Tibial artery (tissue), 4 donors: ENCODE results near the gene LIX1.

ENCODE experiments used
- DNase-seq, 2 donors: peaks; one replicate each; pipeline ENCODE4 v3.0.0-alpha.2; 2019
- H3K27ac ChIP-seq, 2 donors: fragments of 200-600 bp; sonication (generic) in 1 of 2; 1 replicate in 1 of 2; 2 replicates in 1 of 2; pipeline ENCODE4 v1.5.1; 2018 to 2019; ENCODE audit warnings: mild to moderate bottlenecking in 1 of 2
- H3K27me3 ChIP-seq, 2 donors: fragments of 200-600 bp; sonication (generic) in 1 of 2; one replicate each; pipeline versions ENCODE4 v1.5.1 to v1.6.0; 2016 to 2019
- H3K36me3 ChIP-seq, 3 donors: fragments of 200-600 bp; sonication (generic) in 2 of 3; one replicate each; pipeline ENCODE4 v1.5.1; 2016 to 2019; ENCODE audit warnings: mild to moderate bottlenecking in 2 of 3
- H3K4me1 ChIP-seq, 4 donors: fragments of 200-600 bp; sonication (generic) in 2 of 4; 1 replicate in 3 of 4; 2 replicates in 1 of 4; pipeline ENCODE4 v1.5.1; 2016 to 2019
- H3K4me3 ChIP-seq, 2 donors: fragments of 200-600 bp; sonication (generic) in 1 of 2; 1 replicate in 1 of 2; 2 replicates in 1 of 2; pipeline ENCODE4 v1.5.1; 2018 to 2019; ENCODE audit warnings: mild to moderate bottlenecking in 2 of 2
- H3K9me3 ChIP-seq, 3 donors: fragments of 200-600 bp; sonication (generic) in 1 of 3; one replicate each; pipeline ENCODE4 v1.5.1; 2016 to 2019
- intact Hi-C: fragments of 100-400 bp; cut with DNase I; formaldehyde crosslinking; loops from one replicate; pipeline ENCODE4 v1.15.0; 2023; ENCODE audit warnings: low total_unique reads
- TF ChIP-seq, protein P1 (sequence below), 2 experiments: fragments of 200-600 bp in 1 of 2; fragments of 450-650 bp in 1 of 2; IDR thresholded peaks; one replicate each; pipeline ENCODE4 v1.5.1; 2017 to 2019; ENCODE audit warnings: antibody characterized with exemption in 2 of 2, mild to moderate bottlenecking in 1 of 2, moderate library complexity in 1 of 2

The LIX1 gene

GRCh38 chr5:97133101-97133500 lies 9.3 kb downstream of the LIX1 start:
- Histone ChIP-seq H3K4me1 (no peaks in the 10 kb centered on the region), H3K27me3 (no peaks in the 10 kb centered on the region), H3K36me3 (no peaks in the 10 kb centered on the region), H3K9me3 (no peaks in the 10 kb centered on the region), H3K27ac (no peak overlapping the region), H3K4me3 (no peak overlapping the region)
- TF ChIP-seq, protein P1, sequence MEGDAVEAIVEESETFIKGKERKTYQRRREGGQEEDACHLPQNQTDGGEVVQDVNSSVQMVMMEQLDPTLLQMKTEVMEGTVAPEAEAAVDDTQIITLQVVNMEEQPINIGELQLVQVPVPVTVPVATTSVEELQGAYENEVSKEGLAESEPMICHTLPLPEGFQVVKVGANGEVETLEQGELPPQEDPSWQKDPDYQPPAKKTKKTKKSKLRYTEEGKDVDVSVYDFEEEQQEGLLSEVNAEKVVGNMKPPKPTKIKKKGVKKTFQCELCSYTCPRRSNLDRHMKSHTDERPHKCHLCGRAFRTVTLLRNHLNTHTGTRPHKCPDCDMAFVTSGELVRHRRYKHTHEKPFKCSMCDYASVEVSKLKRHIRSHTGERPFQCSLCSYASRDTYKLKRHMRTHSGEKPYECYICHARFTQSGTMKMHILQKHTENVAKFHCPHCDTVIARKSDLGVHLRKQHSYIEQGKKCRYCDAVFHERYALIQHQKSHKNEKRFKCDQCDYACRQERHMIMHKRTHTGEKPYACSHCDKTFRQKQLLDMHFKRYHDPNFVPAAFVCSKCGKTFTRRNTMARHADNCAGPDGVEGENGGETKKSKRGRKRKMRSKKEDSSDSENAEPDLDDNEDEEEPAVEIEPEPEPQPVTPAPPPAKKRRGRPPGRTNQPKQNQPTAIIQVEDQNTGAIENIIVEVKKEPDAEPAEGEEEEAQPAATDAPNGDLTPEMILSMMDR (IDR thresholded peaks at IDR 0.05) = no peak
- intact Hi-C loops = no loop called here
- DNase-seq = no peak

GRCh38 chr5:97131921-97132320 lies 10.5 kb downstream of the LIX1 start:
- no peak for DNase-seq
- Histone ChIP-seq H3K27me3 (no peaks in the 10 kb centered on the region), H3K4me3 (no peak overlapping the region), H3K27ac (no peak overlapping the region), H3K4me1 (no peaks in the 10 kb centered on the region), H3K36me3 (no peaks in the 10 kb centered on the region), H3K9me3 (no peaks in the 10 kb centered on the region)
- TF ChIP-seq, protein P1 (IDR thresholded peaks at IDR 0.05) = no peak
- intact Hi-C loops = no loop called here

GRCh38 chr5:97131139-97131710 lies 11.2 kb downstream of the LIX1 start:
- no peaks in the 10 kb centered on the region for H3K4me1 ChIP-seq
- H3K27me3 ChIP-seq = no peaks in the 10 kb centered on the region
- TF ChIP-seq, protein P1 (IDR thresholded peaks at IDR 0.05) = no peak
- H3K36me3 ChIP-seq = no peaks in the 10 kb centered on the region
- H3K4me3 ChIP-seq = no peak overlapping the region
- H3K9me3 ChIP-seq = no peaks in the 10 kb centered on the region
- H3K27ac ChIP-seq = no peak overlapping the region
- DNase-seq = no peak
- intact Hi-C loops = no loop called here

- intact Hi-C loops = no loop called here
- H3K9me3 ChIP-seq = no peaks in the 10 kb centered on the region
- no peak overlapping the region for H3K4me3 ChIP-seq
- H3K27ac ChIP-seq = no peak overlapping the region
- no peaks in the 10 kb centered on the region for H3K27me3 ChIP-seq
- no peak for DNase-seq
- TF ChIP-seq, protein P1 (IDR thresholded peaks at IDR 0.05) = no peak
- H3K4me1 ChIP-seq = no peaks in the 10 kb centered on the region
- no peaks in the 10 kb centered on the region for H3K36me3 ChIP-seq
These were observed 14.7 kb downstream of the LIX1 start for GRCh38 chr5:97127727-97128126.

DNA sequence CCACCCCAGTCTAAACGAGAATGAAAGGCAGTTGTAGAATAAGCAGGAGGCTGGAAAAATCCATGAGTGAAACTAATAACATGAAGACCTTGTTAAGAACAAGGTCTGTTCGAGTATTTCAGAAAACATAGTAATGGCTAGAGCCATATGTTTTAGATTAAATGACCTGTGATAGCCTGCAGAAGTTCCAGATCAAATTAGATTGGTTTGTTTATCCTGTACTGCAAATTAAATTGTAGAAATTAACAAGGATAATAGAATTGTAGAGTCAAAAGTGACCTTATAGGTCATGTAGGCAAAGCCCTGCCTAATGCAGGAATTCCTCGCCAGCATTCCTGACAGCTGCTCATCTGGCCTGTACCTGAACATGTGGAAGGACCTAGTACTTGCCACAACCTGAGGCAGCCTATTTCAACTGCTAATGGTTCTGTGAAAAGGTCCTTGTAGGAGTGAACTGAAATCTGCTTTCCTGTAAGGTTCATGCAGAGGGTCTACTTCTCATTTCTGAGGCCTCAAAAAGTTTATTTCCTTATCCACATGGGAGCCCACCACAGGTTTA lies 17.2 kb downstream of the LIX1 start:
- Histone ChIP-seq H3K4me1 (no peaks in the 10 kb centered on the region), H3K4me3 (no peak overlapping the region), H3K27me3 (no peaks in the 10 kb centered on the region), H3K9me3 (no peaks in the 10 kb centered on the region), H3K36me3 (no peaks in the 10 kb centered on the region), H3K27ac (no peak overlapping the region)
- TF ChIP-seq, protein P1 (IDR thresholded peaks at IDR 0.05) = no peak
- intact Hi-C loops = no loop called here
- no peak for DNase-seq

GRCh38 chr5:97124335-97124734 lies 18.1 kb downstream of the LIX1 start:
- no peaks in the 10 kb centered on the region for H3K4me1 ChIP-seq
- DNase-seq = no peak
- H3K4me3 ChIP-seq = no peak overlapping the region
- H3K27me3 ChIP-seq = no peaks in the 10 kb centered on the region
- TF ChIP-seq, protein P1 (IDR thresholded peaks at IDR 0.05) = no peak
- no peaks in the 10 kb centered on the region for H3K36me3 ChIP-seq
- H3K9me3 ChIP-seq = no peaks in the 10 kb centered on the region
- no peak overlapping the region for H3K27ac ChIP-seq
- intact Hi-C loops = no loop called here
